ENCODE data around the gene ATG7.
A peak's percentile ranks its signal among the peaks of the same experiment; 100 is the strongest.

ATG7 gene

DNA sequence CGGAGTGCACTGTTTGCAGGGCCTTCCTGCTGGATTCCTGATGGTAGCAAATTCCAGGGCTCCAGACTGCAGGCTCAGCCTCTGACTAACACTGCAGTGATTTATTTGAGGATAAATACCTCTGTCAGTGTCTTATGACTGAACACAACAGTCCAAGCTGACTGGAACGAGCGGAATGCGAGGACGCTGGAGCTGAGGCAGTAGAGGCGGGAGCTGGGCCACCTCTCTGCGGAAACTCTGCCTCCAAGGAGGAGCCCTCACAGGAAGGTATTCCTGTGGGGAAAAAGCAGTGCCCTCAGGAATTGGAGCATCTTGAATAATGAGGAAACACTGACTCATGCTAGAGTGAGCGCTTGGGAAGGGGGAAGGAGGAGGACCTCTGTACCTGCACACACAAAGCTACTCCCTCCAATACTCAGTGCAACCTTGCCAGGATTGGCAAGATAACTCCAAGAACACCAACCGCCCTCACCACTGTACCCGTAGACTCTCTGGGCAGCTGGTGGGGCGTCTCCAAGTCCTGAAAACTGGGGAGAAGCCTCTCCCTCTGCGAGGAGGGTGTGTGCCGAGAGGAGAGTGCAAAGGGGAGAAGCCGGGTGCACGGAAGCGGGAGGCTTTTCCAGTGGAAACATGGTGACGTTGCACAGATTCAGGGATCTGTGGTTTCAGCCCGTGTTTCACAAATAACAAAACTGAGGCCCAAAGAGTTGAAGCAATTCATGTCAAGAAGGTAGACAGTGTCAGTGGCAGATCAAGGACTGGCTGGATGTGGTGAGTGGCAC lies 328.5 kb downstream of the ATG7 start:
- H3K27me3 ChIP-seq (ENCODE audit: insufficient read depth, low read length): no peaks in the 10 kb centered on the region
- peaks cover 24% of the 10 kb centered on the region for H3K36me3 ChIP-seq (ENCODE audit: insufficient read depth, low read depth, low read length)
- H3K4me1 ChIP-seq (ENCODE audit: insufficient read depth, low read length): peaks cover 45% of the 10 kb centered on the region
- H3K27ac ChIP-seq (ENCODE audit: low read length): peak overlapping the region; percentile 62
- peak overlapping the region; percentile 61 for H3K9ac ChIP-seq (ENCODE audit: low read depth, low read length)
- H3K9me3 ChIP-seq (ENCODE audit: insufficient read depth, low read depth, low read length): 0 out of 2 replicates have a peak, but pooled peaks cover 4% of the 10 kb centered on the region
- H3K4me3 ChIP-seq (ENCODE audit: low read length): no peak overlapping the region

DNA sequence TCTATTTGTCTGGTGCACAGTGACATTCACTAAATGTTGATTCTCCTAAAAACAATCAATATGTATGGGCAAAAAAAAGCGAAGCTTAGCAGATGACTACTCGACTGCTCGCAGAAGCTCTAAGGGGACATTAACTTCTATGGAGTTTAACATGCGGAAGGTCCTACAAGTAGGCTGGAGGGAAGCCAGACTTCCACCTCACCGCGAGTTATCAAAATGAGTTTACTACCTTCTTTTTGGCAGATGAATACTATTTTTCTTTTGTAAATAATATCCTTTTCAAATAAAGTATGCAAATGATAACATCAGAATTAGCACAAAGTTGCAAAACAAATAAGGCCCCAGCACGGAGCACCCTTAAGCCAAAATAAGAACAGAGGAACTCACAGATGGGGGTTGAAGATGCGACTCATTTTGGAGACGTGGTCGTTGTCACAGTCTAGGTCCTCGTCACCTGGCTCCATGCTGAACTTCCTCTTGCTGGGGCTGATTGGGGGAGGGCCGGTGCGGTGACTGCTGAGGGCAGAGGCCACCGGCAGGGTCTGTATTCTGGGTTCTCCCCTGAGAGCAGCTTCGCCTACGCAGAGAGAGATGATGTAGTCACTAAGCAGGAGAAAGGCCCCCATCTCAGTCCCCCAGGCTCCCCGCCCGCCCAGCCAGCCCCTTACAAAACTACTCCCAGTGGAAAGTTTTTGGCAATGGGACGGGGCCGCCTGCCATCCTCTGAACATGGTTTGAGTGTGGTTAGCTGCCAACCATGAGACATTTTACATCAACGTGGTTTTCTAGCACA lies 329.4 kb downstream of the ATG7 start:
- peak overlapping the region; percentile 30; the same call in 1 of the 2 replicates for H3K9ac ChIP-seq (ENCODE audit: low read depth, low read length)
- no peak overlapping the region; the same call in 1 of the 2 replicates for H3K4me3 ChIP-seq (ENCODE audit: low read length)
- no peaks in the 10 kb centered on the region for H3K27me3 ChIP-seq (ENCODE audit: insufficient read depth, low read length)
- 0 out of 2 replicates have a peak, but pooled peaks cover 4% of the 10 kb centered on the region for H3K9me3 ChIP-seq (ENCODE audit: insufficient read depth, low read depth, low read length)
- no peak overlapping the region for H3K27ac ChIP-seq (ENCODE audit: low read length)
- peaks cover 45% of the 10 kb centered on the region for H3K4me1 ChIP-seq (ENCODE audit: insufficient read depth, low read length)
- peaks cover 24% of the 10 kb centered on the region for H3K36me3 ChIP-seq (ENCODE audit: insufficient read depth, low read depth, low read length)

DNA sequence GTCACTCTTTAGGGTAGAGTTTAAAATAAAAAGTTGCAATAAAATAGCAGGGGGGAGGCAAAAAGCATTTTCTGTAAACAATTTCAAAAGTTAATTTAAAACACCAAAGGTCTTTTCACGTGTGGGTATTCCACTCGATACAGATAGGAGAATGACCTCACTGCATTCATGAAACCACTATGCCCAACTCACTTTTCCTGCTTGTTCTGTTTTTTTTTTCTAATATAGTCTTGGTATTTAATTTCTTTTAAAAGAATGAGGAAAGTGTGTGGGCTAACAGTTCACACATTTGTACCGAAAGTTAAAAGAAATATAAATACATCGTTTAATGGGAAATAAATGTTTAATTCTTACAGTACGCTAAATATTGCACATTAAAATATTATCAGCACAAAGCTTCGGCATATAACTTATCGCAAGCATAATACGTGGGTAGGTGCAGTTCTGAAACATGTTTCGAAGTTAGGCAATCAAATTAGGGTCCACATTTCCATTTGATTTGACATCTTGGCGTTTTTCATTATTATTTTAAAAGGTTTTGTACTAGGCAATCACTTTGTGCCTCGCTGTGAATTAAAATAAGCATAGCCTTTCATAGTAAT lies 330.1 kb downstream of the ATG7 start:
- peaks cover 20% of the 10 kb centered on the region for H3K36me3 ChIP-seq (ENCODE audit: insufficient read depth, low read depth, low read length)
- H3K27ac ChIP-seq (ENCODE audit: low read length): no peak overlapping the region
- peaks cover 45% of the 10 kb centered on the region for H3K4me1 ChIP-seq (ENCODE audit: insufficient read depth, low read length)
- H3K9me3 ChIP-seq (ENCODE audit: insufficient read depth, low read depth, low read length): 0 out of 2 replicates have a peak, but pooled peaks cover 4% of the 10 kb centered on the region
- peak overlapping the region; percentile 30; the same call in 1 of the 2 replicates for H3K9ac ChIP-seq (ENCODE audit: low read depth, low read length)
- H3K4me3 ChIP-seq (ENCODE audit: low read length): no peak overlapping the region; the same call in 1 of the 2 replicates
- H3K27me3 ChIP-seq (ENCODE audit: insufficient read depth, low read length): no peaks in the 10 kb centered on the region

DNA sequence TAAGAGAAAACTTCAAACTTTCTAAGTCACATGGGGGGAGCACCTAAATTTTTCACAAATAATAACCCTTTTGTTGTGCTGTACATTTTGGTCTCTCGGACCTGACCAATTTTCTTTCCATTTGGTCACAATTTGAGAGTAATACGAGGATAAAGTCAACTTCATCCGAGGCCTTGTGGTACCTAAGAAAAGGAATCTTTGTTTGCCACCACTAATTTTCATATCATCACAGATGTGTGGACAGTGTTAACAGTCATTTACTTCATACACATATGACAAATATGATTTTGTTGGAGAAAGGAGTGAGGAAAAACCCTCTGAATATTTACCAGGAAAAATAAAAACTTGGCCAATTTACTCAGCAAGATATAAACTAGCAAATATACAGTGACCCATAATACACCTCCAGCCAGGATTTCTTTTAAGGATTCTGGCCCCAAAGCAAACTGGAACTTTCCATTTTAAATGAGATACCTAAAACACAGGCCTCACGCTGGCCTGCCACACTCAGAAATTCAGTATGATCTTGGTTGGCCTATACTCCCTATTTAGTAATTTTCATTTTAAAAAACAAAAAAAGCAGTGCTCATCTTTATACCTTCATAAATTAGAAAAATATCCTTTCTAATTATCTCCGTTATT lies 330.8 kb downstream of the ATG7 start:
- peaks cover 16% of the 10 kb centered on the region for H3K36me3 ChIP-seq (ENCODE audit: insufficient read depth, low read depth, low read length)
- no peak overlapping the region for H3K4me3 ChIP-seq (ENCODE audit: low read length)
- no peak overlapping the region; the same call in 1 of the 2 replicates for H3K9ac ChIP-seq (ENCODE audit: low read depth, low read length)
- no peaks in the 10 kb centered on the region for H3K27me3 ChIP-seq (ENCODE audit: insufficient read depth, low read length)
- no peak overlapping the region for H3K27ac ChIP-seq (ENCODE audit: low read length)
- H3K9me3 ChIP-seq (ENCODE audit: insufficient read depth, low read depth, low read length): no peaks in the 10 kb centered on the region
- peaks cover 51% of the 10 kb centered on the region for H3K4me1 ChIP-seq (ENCODE audit: insufficient read depth, low read length)

DNA sequence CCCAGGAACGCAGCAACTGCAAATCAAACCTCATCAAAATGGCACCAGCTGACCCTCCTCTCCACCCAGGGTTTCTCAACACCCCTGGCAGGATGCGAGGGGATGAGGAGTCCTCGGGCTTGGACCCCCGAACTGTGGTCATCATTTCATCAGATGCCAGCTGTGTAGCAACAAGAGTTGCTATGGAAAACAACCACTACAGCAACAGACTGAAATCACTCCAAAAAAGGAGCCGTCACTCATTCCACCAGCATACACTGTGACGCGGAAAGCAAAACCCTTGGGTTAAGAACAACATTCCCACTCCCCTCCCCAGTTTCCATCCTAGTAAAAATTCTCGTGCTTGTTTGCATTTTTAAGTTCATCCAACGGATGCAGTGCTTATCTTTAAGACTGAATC lies 331.4 kb downstream of the ATG7 start:
- H3K9me3 ChIP-seq (ENCODE audit: insufficient read depth, low read depth, low read length): no peaks in the 10 kb centered on the region

DNA sequence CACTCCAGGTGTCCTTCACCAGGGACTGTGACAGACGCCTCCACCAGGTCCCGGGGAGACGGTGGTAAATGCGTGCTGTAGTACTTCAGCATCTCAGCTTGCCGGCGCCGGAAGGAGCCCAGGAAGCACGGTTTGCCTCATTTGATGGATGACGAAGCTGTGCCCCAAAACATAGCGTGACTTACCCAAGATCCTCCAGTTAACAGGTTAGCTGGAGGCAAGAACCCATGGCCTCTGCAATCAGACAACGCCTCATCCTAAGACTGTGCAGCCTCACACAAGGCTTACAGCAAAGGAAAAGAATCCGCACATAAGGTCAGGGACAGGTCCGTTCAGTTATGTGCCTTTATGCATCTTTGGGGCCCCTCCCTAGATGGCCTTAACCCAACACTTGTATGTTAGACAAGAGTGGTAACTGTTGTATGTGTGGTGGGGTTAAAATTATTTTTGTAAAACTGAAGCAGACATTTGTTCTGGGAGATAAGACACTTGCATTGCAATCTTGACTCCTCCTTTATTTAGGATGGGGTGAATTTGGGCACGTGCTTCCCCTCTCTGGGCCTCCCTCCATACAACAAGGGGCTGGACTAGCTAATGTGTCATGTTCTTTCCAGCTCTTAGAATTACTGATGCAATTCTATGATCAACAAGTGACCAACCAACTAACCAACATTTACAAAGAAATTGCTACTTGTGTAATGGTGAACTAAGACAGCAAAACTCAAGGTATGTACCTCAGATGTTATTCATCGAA lies 332.1 kb downstream of the ATG7 start:
- Histone ChIP-seq H3K27ac (ENCODE audit: low read length) (no peak overlapping the region), H3K4me1 (ENCODE audit: insufficient read depth, low read length) (peaks cover 51% of the 10 kb centered on the region)

More for the DNA sequence above, 331.4 kb downstream of the ATG7 start:
- Histone ChIP-seq H3K36me3 (ENCODE audit: insufficient read depth, low read depth, low read length) (peaks cover 16% of the 10 kb centered on the region), H3K27me3 (ENCODE audit: insufficient read depth, low read length) (no peaks in the 10 kb centered on the region), H3K27ac (ENCODE audit: low read length) (no peak overlapping the region), H3K4me1 (ENCODE audit: insufficient read depth, low read length) (peaks cover 51% of the 10 kb centered on the region), H3K9ac (ENCODE audit: low read depth, low read length) (no peak overlapping the region), H3K4me3 (ENCODE audit: low read length) (no peak overlapping the region)

GRCh38 chr3:11605398-11605797 lies 333.2 kb downstream of the ATG7 start:
- H3K9ac ChIP-seq (ENCODE audit: low read depth, low read length): no peak overlapping the region
- H3K4me1 ChIP-seq (ENCODE audit: insufficient read depth, low read length): peaks cover 55% of the 10 kb centered on the region
- H3K27ac ChIP-seq (ENCODE audit: low read length): no peak overlapping the region
- no peak overlapping the region for H3K4me3 ChIP-seq (ENCODE audit: low read length)
- no peaks in the 10 kb centered on the region for H3K9me3 ChIP-seq (ENCODE audit: insufficient read depth, low read depth, low read length)
- H3K36me3 ChIP-seq (ENCODE audit: insufficient read depth, low read depth, low read length): peaks cover 9% of the 10 kb centered on the region; the same call in 1 of the 2 replicates
- H3K27me3 ChIP-seq (ENCODE audit: insufficient read depth, low read length): no peaks in the 10 kb centered on the region

More for the DNA sequence above, 332.1 kb downstream of the ATG7 start:
- no peaks in the 10 kb centered on the region for H3K27me3 ChIP-seq (ENCODE audit: insufficient read depth, low read length)
- peaks cover 16% of the 10 kb centered on the region for H3K36me3 ChIP-seq (ENCODE audit: insufficient read depth, low read depth, low read length)
- H3K9me3 ChIP-seq (ENCODE audit: insufficient read depth, low read depth, low read length): no peaks in the 10 kb centered on the region
- H3K9ac ChIP-seq (ENCODE audit: low read depth, low read length): no peak overlapping the region
- no peak overlapping the region for H3K4me3 ChIP-seq (ENCODE audit: low read length)

GRCh38 chr3:11606090-11606784 lies 334.0 kb downstream of the ATG7 start:
- peaks cover 3% of the 10 kb centered on the region; the same call in 1 of the 2 replicates for H3K36me3 ChIP-seq (ENCODE audit: insufficient read depth, low read depth, low read length)
- peaks cover 54% of the 10 kb centered on the region for H3K4me1 ChIP-seq (ENCODE audit: insufficient read depth, low read length)
- no peak overlapping the region for H3K4me3 ChIP-seq (ENCODE audit: low read length)
- H3K27ac ChIP-seq (ENCODE audit: low read length): no peak overlapping the region
- H3K9ac ChIP-seq (ENCODE audit: low read depth, low read length): no peak overlapping the region
- no peaks in the 10 kb centered on the region for H3K27me3 ChIP-seq (ENCODE audit: insufficient read depth, low read length)
- H3K9me3 ChIP-seq (ENCODE audit: insufficient read depth, low read depth, low read length): no peaks in the 10 kb centered on the region

GRCh38 chr3:11606865-11607440 lies 334.8 kb downstream of the ATG7 start:
- Histone ChIP-seq H3K27ac (ENCODE audit: low read length) (no peak overlapping the region), H3K4me1 (ENCODE audit: insufficient read depth, low read length) (peaks cover 47% of the 10 kb centered on the region), H3K36me3 (ENCODE audit: insufficient read depth, low read depth, low read length) (no peaks in the 10 kb centered on the region), H3K9ac (ENCODE audit: low read depth, low read length) (no peak overlapping the region), H3K4me3 (ENCODE audit: low read length) (no peak overlapping the region), H3K9me3 (ENCODE audit: insufficient read depth, low read depth, low read length) (no peaks in the 10 kb centered on the region), H3K27me3 (ENCODE audit: insufficient read depth, low read length) (no peaks in the 10 kb centered on the region)
